SK-N-SH (cell line): ENCODE measurements around the gene SLC45A1. TPM values are rescaled to one million over a fixed set of nuclear protein-coding genes. Genes with fewer than 3 reads are reported as not detected.
"Not testable (repeated sequence)": the region's sequence is repeated elsewhere in the genome, so short reads cannot be mapped to it uniquely, and the experiment has no call there.

Source experiments
- CTCF ChIA-PET: fragments of 300-600, 350-600 bp; formaldehyde crosslinking; extraction: SDS; loops from one replicate; lab custom pipeline; 2021; lab: Yijun Ruan, JAX
- POLR2A ChIA-PET: fragments of 350-600 bp; sonication (Branson Sonifier 250); formaldehyde crosslinking; extraction: SDS; loops from one replicate; lab custom pipeline; 2020; ENCODE audit warnings: antibody characterized with exemption, inconsistent platforms; lab: Yijun Ruan, JAX
- DNase-seq: peaks from one replicate; pipeline ENCODE4 v3.0.0; 2012
- H2AFZ ChIP-seq: fragments of 200-600 bp; sonication (generic); 2 replicates; pipeline ENCODE4 v1.8.1; 2016; ENCODE audit warnings: antibody characterized with exemption, mild to moderate bottlenecking, low read depth
- H3F3A ChIP-seq: fragments of 200-600 bp; sonication (generic); replicated peaks from 2 replicates; pipeline ENCODE3; 2016; ENCODE audit warnings: antibody characterized with exemption, mild to moderate bottlenecking; ENCODE audit not compliant: insufficient read depth
- H3K27ac ChIP-seq, 2 experiments: fragments of 200-500 bp in 1 of 2; fragments of 200-600 bp in 1 of 2; sonication (Bioruptor generic) in 1 of 2; sonication (generic), shearing (Covaris generic) in 1 of 2; 2 replicates each; pipeline versions ENCODE4 v1.5.1 to v1.6.1; 2014 to 2016; ENCODE audit warnings: low read depth in 2 of 2, inconsistent platforms in 1 of 2, low read length in 1 of 2, mild to moderate bottlenecking in 1 of 2, mixed read lengths in 1 of 2
- H3K27me3 ChIP-seq: fragments of 200-600 bp; sonication (generic), shearing (Covaris generic); 2 replicates; pipeline ENCODE4 v1.6.1; 2016; ENCODE audit warnings: mixed run types; ENCODE audit not compliant: insufficient read depth
- H3K36me3 ChIP-seq, 2 experiments: fragments of 200-500 bp in 1 of 2; fragments of 200-600 bp in 1 of 2; sonication (Bioruptor generic) in 1 of 2; sonication (generic) in 1 of 2; replicated peaks in 1 of 2; 2 replicates each; pipeline versions ENCODE3 to v1.5.1; 2014 to 2016; ENCODE audit warnings: low read length in 1 of 2, mild to moderate bottlenecking in 1 of 2; ENCODE audit not compliant: insufficient read depth in 2 of 2, control insufficient read depth in 1 of 2
- H3K4me1 ChIP-seq, 2 experiments: fragments of 200-500 bp in 1 of 2; fragments of 200-600 bp in 1 of 2; sonication (Bioruptor generic) in 1 of 2; sonication (generic), shearing (Covaris generic) in 1 of 2; 2 replicates each; pipeline versions ENCODE4 v1.5.1 to v1.6.1; 2014 to 2016; ENCODE audit warnings: low read depth in 1 of 2, low read length in 1 of 2, mixed run types in 1 of 2; ENCODE audit not compliant: insufficient read depth in 2 of 2, control insufficient read depth in 1 of 2
- H3K4me2 ChIP-seq: fragments of 200-600 bp; sonication (generic), shearing (Covaris generic); 2 replicates; pipeline ENCODE4 v1.6.1; 2017; ENCODE audit warnings: mixed run types
- H3K4me3 ChIP-seq, 2 experiments: fragments of 200-500 bp in 1 of 2; fragments of 200-600 bp in 1 of 2; sonication (Bioruptor generic) in 1 of 2; sonication (generic), shearing (Covaris generic) in 1 of 2; 2 replicates each; pipeline versions ENCODE4 v1.5.1 to v1.8.1; 2014 to 2016; ENCODE audit warnings: low read depth in 2 of 2, inconsistent platforms in 1 of 2, low read length in 1 of 2, mild to moderate bottlenecking in 1 of 2, mixed read lengths in 1 of 2, moderate library complexity in 1 of 2
- H3K79me2 ChIP-seq: fragments of 200-600 bp; sonication (generic); 2 replicates; pipeline ENCODE4 v1.8.1; 2017; ENCODE audit warnings: mild to moderate bottlenecking; ENCODE audit not compliant: insufficient read depth
- H3K9ac ChIP-seq: fragments of 200-600 bp; sonication (generic); 2 replicates; pipeline ENCODE4 v1.6.1; 2017; ENCODE audit warnings: mixed run types
- H3K9me2 ChIP-seq: fragments of 200-600 bp; sonication (generic); 2 replicates; pipeline ENCODE4 v1.6.1; 2017; ENCODE audit warnings: mixed run types
- H3K9me3 ChIP-seq: fragments of 200-600 bp; sonication (generic); 2 replicates; pipeline ENCODE4 v1.6.1; 2017; ENCODE audit warnings: mixed run types, mild to moderate bottlenecking, moderate library complexity
- H4K20me1 ChIP-seq: fragments of 200-600 bp; sonication (generic); 2 replicates; pipeline ENCODE4 v1.6.1; 2017; ENCODE audit warnings: mild to moderate bottlenecking, mixed run types; ENCODE audit not compliant: insufficient read depth
- CHD2 ChIP-seq: fragments of 150-350 bp; IDR thresholded peaks from 2 replicates; pipeline ENCODE4 v1.6.1; 2018; ENCODE audit warnings: low read length; ENCODE audit not compliant: partially characterized antibody
- FOSL2 ChIP-seq: IDR thresholded peaks from 2 replicates; pipeline ENCODE4 v1.4.0; 2012; ENCODE audit warnings: low read depth, mild to moderate bottlenecking, moderate library complexity, borderline replicate concordance
- FOXM1 ChIP-seq: IDR thresholded peaks from 2 replicates; pipeline ENCODE4 v1.4.0; 2012; ENCODE audit warnings: low read depth, mild to moderate bottlenecking
- GABPA ChIP-seq: IDR thresholded peaks from 2 replicates; pipeline ENCODE4 v1.4.0; 2012; ENCODE audit warnings: low read depth, mild to moderate bottlenecking
- GATA2 ChIP-seq: sonication (generic); formaldehyde crosslinking; IDR thresholded peaks from 2 replicates; pipeline ENCODE4 v1.5.0; 2020; ENCODE audit warnings: mild to moderate bottlenecking, missing genetic modification reagents
- IRF3 ChIP-seq: fragments of 150-350 bp; IDR thresholded peaks from 2 replicates; pipeline ENCODE4 v1.6.1; 2016; ENCODE audit warnings: mild to moderate bottlenecking, low read depth, low read length
- NFIC ChIP-seq: IDR thresholded peaks from 2 replicates; pipeline ENCODE4 v1.4.0; 2012; ENCODE audit warnings: borderline replicate concordance
- NRF1 ChIP-seq: IDR thresholded peaks from 2 replicates; pipeline ENCODE4 v1.6.1; 2012; ENCODE audit warnings: low read depth, mild to moderate bottlenecking, low read length
- POLR2AphosphoS5 ChIP-seq: IDR thresholded peaks from 2 replicates; pipeline ENCODE4 v1.6.1; 2012; ENCODE audit warnings: low read depth, low read length
- RAD21 ChIP-seq: IDR thresholded peaks from 2 replicates; pipeline ENCODE4 v1.6.1; 2012; ENCODE audit warnings: mild to moderate bottlenecking, low read length
- RCOR1 ChIP-seq: fragments of 150-350 bp; IDR thresholded peaks from 2 replicates; pipeline ENCODE4 v1.6.1; 2017; ENCODE audit warnings: antibody characterized with exemption, low read length
- RFX5 ChIP-seq: IDR thresholded peaks from 2 replicates; pipeline ENCODE4 v1.6.1; 2012; ENCODE audit warnings: mild to moderate bottlenecking, improper control_type of control experiment, low read length
- SIN3A ChIP-seq: IDR thresholded peaks from 2 replicates; pipeline ENCODE4 v1.6.1; 2012; ENCODE audit warnings: low read depth, mild to moderate bottlenecking, low read length, moderate library complexity, borderline replicate concordance
- TAF1 ChIP-seq: IDR thresholded peaks from 2 replicates; pipeline ENCODE4 v1.6.1; 2012; ENCODE audit warnings: low read depth, mild to moderate bottlenecking, low read length, moderate library complexity, borderline replicate concordance
- USF2 ChIP-seq: fragments of 150-350 bp; IDR thresholded peaks from 2 replicates; pipeline ENCODE4 v1.6.1; 2017; ENCODE audit warnings: antibody characterized with exemption, low read length, low read depth, borderline replicate concordance
- ZBTB33 ChIP-seq: IDR thresholded peaks from 2 replicates; pipeline ENCODE4 v1.4.0; 2012; ENCODE audit warnings: low read depth, borderline replicate concordance
- WGBS: methylation state at CpG from one replicate; pipeline ENCODE4 v1.1.6; 2017; ENCODE audit warnings: low lambda C conversion rate; 5-methylcytosine and 5-hydroxymethylcytosine counted together
- polyA plus RNA-seq, 3 experiments: library from polyadenylated mRNA; depleted of rRNA; stranded (reverse); fragments of >200 nt; gene quantifications; 2 replicates each; pipeline ENCODE4 v1.2.3, GENCODE V29; 2012
- TF ChIP-seq, protein P1 (sequence below): IDR thresholded peaks from 2 replicates; pipeline ENCODE4 v1.4.0; 2012; ENCODE audit warnings: low read depth, borderline replicate concordance

Gene SLC45A1
- polyA plus RNA-seq, 1 of the 3 experiments (the other 2 are of a cell fraction), result 2.5 TPM

DNA sequence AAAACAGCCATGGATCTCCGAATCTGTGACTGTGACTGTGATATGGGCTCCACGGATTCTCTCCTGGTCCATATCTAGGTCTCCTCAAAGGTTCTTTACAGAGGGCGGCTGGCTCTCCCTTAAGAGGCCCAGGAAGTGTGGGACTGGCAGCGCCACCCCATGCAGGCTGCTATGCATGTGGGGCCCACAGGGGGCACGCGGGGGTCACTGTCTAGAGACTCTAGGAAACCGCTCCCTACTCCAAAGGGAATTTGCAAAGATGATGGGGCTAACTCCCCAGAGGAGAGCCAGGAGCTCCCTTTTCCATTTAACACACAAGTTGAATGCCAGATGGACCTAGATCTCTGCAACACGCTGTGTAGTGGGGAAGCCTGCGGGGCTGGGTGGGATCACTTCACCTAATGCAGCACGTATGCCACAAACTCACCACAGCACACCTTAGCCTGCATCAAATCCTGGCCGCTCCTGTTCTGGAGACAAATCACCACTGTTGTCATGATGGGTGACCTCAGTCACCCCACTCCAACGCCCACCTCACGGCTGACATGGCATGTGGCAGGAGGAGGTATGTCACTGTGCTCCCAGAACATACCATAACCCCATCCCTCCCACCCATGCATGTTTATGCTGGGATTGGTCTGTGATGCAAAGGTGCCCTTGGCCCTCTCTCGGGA is 61.7 kb downstream of the SLC45A1 start:
- no peak overlapping the region for H3K9ac ChIP-seq
- no peaks in the 10 kb centered on the region for H3K9me2 ChIP-seq
- ChIA-PET CTCF (no interaction called here), POLR2A (no interaction called here)
- H3K36me3 ChIP-seq, result peaks cover 0 to 20% of the 10 kb centered on the region in 2 experiments
- no peak for DNase-seq
- H3K4me2 ChIP-seq, result no peak overlapping the region
- H2AFZ ChIP-seq, result no peak overlapping the region
- no peaks in the 10 kb centered on the region for H3K27me3 ChIP-seq
- peaks cover 8 to 29% of the 10 kb centered on the region in 2 experiments; a peak in 2 of 4 replicates for H3K4me1 ChIP-seq
- H3K27ac ChIP-seq, result no peak overlapping the region
- no peaks in the 10 kb centered on the region for H3K9me3 ChIP-seq
- H4K20me1 ChIP-seq, result peaks cover 40% of the 10 kb centered on the region
- TF ChIP-seq SIN3A (no peak), NRF1 (no peak), GATA2 (CRISPR knock-in tag) (no peak), FOSL2 (no peak), RAD21 (no peak), RFX5 (no peak), NFIC (no peak), USF2 (no peak)
- TF ChIP-seq, protein P1, sequence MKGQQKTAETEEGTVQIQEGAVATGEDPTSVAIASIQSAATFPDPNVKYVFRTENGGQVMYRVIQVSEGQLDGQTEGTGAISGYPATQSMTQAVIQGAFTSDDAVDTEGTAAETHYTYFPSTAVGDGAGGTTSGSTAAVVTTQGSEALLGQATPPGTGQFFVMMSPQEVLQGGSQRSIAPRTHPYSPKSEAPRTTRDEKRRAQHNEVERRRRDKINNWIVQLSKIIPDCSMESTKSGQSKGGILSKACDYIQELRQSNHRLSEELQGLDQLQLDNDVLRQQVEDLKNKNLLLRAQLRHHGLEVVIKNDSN, result no peak
- H3K79me2 ChIP-seq, result peaks cover 76% of the 10 kb centered on the region
- no peak overlapping the region for H3K4me3 ChIP-seq
- H3F3A ChIP-seq, result peaks cover 1% of the 10 kb centered on the region
- WGBS, result 99% methylated on average over 9 of the region's 14 CpGs

DNA sequence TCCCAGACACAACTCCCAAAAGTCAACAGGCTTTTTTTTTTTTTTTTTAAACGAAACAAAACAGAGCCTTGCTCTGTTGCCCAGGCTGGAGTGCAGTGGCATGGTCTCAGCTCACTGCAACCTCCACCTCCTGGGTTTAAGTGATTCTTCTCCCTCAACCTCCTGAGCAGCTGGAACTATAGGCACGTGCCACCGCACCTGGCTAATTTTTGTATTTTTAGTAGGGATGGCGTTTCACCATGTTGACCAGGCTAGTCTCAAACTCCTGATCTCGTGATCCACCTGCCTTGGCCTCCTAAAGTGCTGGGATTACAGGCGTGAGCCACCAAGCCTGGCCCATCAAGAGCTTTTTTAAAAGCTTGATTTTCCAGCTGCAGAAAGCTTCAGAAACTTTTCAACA is 62.4 kb downstream of the SLC45A1 start:
- H3K9ac ChIP-seq, H3K4me2 ChIP-seq, H3K27ac ChIP-seq, CTCF ChIA-PET, H3K4me3 ChIP-seq, POLR2A ChIA-PET, H2AFZ ChIP-seq, H3K9me2 ChIP-seq, H3K27me3 ChIP-seq, H3K9me3 ChIP-seq, DNase-seq, H3F3A ChIP-seq: not testable (repeated sequence)
- H3K4me1 ChIP-seq, result peaks cover 13 to 31% of the 10 kb centered on the region in 2 experiments; a peak in 2 of 4 replicates
- H3K36me3 ChIP-seq, result peaks cover 0 to 23% of the 10 kb centered on the region in 2 experiments
- peaks cover 77% of the 10 kb centered on the region for H3K79me2 ChIP-seq
- WGBS, result 81% methylated on average over 5 of the region's 6 CpGs
- H4K20me1 ChIP-seq, result peaks cover 45% of the 10 kb centered on the region

GRCh38 chr1:8381618-8382017 is 63.7 kb downstream of the SLC45A1 start:
- H3K79me2 ChIP-seq, result peaks cover 80% of the 10 kb centered on the region
- POLR2A ChIA-PET, result no interaction called here
- H2AFZ ChIP-seq, result no peak overlapping the region
- H3K36me3 ChIP-seq, result peaks cover 0 to 20% of the 10 kb centered on the region in 2 experiments
- H3K27ac ChIP-seq, result no peak overlapping the region
- peaks cover 8% of the 10 kb centered on the region for H3F3A ChIP-seq
- CTCF ChIA-PET, result interaction anchor here (1.1 to 1.5 kb wide), 2 partner anchors 27 to 68 kb away, joined by 3 read pairs; no protein-coding TSS in a partner anchor
- no peak overlapping the region for H3K4me2 ChIP-seq
- H4K20me1 ChIP-seq, result peaks cover 51% of the 10 kb centered on the region
- no peaks in the 10 kb centered on the region for H3K9me3 ChIP-seq
- H3K27me3 ChIP-seq, result no peaks in the 10 kb centered on the region
- no peak for DNase-seq
- H3K9me2 ChIP-seq, result no peaks in the 10 kb centered on the region
- H3K4me1 ChIP-seq, result peaks cover 14 to 27% of the 10 kb centered on the region in 2 experiments; a peak in 2 of 4 replicates
- H3K9ac ChIP-seq, result no peak overlapping the region
- H3K4me3 ChIP-seq, result no peak overlapping the region
- 96% methylated on average over 8 of the region's 8 CpGs for WGBS
- TF ChIP-seq IRF3, result no peak
- no peak for TF ChIP-seq SIN3A
- TF ChIP-seq ZBTB33, result no peak
- TF ChIP-seq FOXM1, result no peak
- no peak for TF ChIP-seq GATA2 (CRISPR knock-in tag)
- TF ChIP-seq TAF1, result no peak
- no peak for TF ChIP-seq RCOR1
- no peak for TF ChIP-seq GABPA
- TF ChIP-seq POLR2AphosphoS5, result no peak
- no peak for TF ChIP-seq RFX5
- TF ChIP-seq RAD21, result no peak
- TF ChIP-seq NRF1, result no peak
- TF ChIP-seq CHD2, result no peak
